Endothelial cell of umbilical vein (primary cell): ENCODE results near the gene EDN2. TPM values are rescaled to one million over a fixed set of nuclear protein-coding genes. Genes with fewer than 3 reads are reported as not detected.

Experiments used
- BruUV-seq: library from RNA; stranded (reverse); fragments of 400-500 nt; replicated peaks from 2 replicates; lab custom pipeline; 2021; lab: Mats Ljungman, UMichigan
- CTCF ChIA-PET: fragments of 300-600, 350-600 bp; sonication (Branson Sonifier 250); formaldehyde crosslinking; loops from one replicate; lab custom pipeline; 2021; ENCODE audit warnings: antibody characterized with exemption, inconsistent platforms; lab: Charles Lee
- POLR2A ChIA-PET: fragments of 300-600, 350-600 bp; sonication (Branson Sonifier 250); formaldehyde crosslinking; loops from one replicate; lab custom pipeline; 2021; ENCODE audit warnings: antibody characterized with exemption, inconsistent platforms; lab: Charles Lee
- DNase-seq: peaks from one replicate; pipeline ENCODE4 v3.0.0-alpha.2; 2011; ENCODE audit warnings: low read depth, low spot score
- FAIRE-seq: peaks from 2 replicates; lab custom pipeline; 2011; peaks lifted over from hg19 to GRCh38; lab: Jason Lieb, UNC
- H2AFZ ChIP-seq: 2 replicates; pipeline ENCODE4 v1.6.0; 2012; ENCODE audit warnings: low read depth, low read length, control low read depth, inconsistent platforms
- H3K27ac ChIP-seq: 2 replicates; pipeline ENCODE4 v1.5.1; 2011; ENCODE audit warnings: low read depth, mild to moderate bottlenecking, control low read depth, low read length, moderate library complexity; ENCODE audit not compliant: insufficient read depth
- H3K27me3 ChIP-seq, 2 experiments: 2 replicates each; pipeline versions ENCODE4 v1.6.0 to v1.6.1; 2011; ENCODE audit warnings: low read length in 2 of 2, mixed read lengths in 1 of 2; ENCODE audit not compliant: control insufficient read depth in 2 of 2, insufficient read depth in 2 of 2
- H3K36me3 ChIP-seq, 2 experiments: 2 replicates in 1 of 2; 3 replicates in 1 of 2; pipeline ENCODE4 v1.5.1; 2011; ENCODE audit warnings: low read length in 2 of 2, mild to moderate bottlenecking in 1 of 2, moderate library complexity in 1 of 2; ENCODE audit not compliant: control insufficient read depth in 2 of 2, insufficient read depth in 2 of 2; ENCODE audit errors: extremely low read depth in 1 of 2
- H3K4me1 ChIP-seq: 3 replicates; pipeline ENCODE4 v1.5.1; 2011; ENCODE audit warnings: mild to moderate bottlenecking, low read length; ENCODE audit not compliant: control insufficient read depth, insufficient read depth; ENCODE audit errors: extremely low read depth
- H3K4me2 ChIP-seq: 2 replicates; pipeline ENCODE4 v1.6.1; 2011; ENCODE audit warnings: low read length, control low read depth, mixed read lengths; ENCODE audit not compliant: insufficient read depth
- H3K4me3 ChIP-seq, 3 experiments: fragments of 200-600 bp in 1 of 3; sonication (generic), shearing (Covaris generic) in 1 of 3; replicated peaks in 1 of 3; 2 replicates each; pipeline ENCODE4 v1.5.1; 2011 to 2016; ENCODE audit warnings: control low read depth in 3 of 3, low read length in 3 of 3, mild to moderate bottlenecking in 2 of 3, inconsistent platforms in 1 of 3, low read depth in 1 of 3, moderate library complexity in 1 of 3; ENCODE audit not compliant: insufficient read depth in 1 of 3
- H3K79me2 ChIP-seq: 2 replicates; pipeline ENCODE4 v1.6.0; 2012; ENCODE audit warnings: low read length, inconsistent platforms; ENCODE audit not compliant: control insufficient read depth, insufficient read depth
- H3K9ac ChIP-seq: replicated peaks from 2 replicates; pipeline ENCODE3; 2011; ENCODE audit warnings: low read length, control low read depth; ENCODE audit not compliant: insufficient read depth; ENCODE audit errors: extremely low read depth
- H3K9me1 ChIP-seq: replicated peaks from 3 replicates; pipeline ENCODE4 v1.6.0; 2011; ENCODE audit warnings: mild to moderate bottlenecking, low read length; ENCODE audit not compliant: control insufficient read depth, insufficient read depth; ENCODE audit errors: extremely low read depth
- H3K9me3 ChIP-seq: replicated peaks from 2 replicates; pipeline ENCODE4 v1.5.1; 2012; ENCODE audit warnings: low read length, inconsistent platforms; ENCODE audit not compliant: control insufficient read depth, insufficient read depth
- H4K20me1 ChIP-seq: replicated peaks from 2 replicates; pipeline ENCODE3; 2011; ENCODE audit warnings: mild to moderate bottlenecking, low read length; ENCODE audit not compliant: control insufficient read depth, insufficient read depth; ENCODE audit errors: extremely low read depth
- EZH2 ChIP-seq: IDR thresholded peaks from 2 replicates; pipeline ENCODE4 v1.6.1; 2012; ENCODE audit warnings: borderline replicate concordance, low read depth, mild to moderate bottlenecking, moderate library complexity, low read length, inconsistent platforms; ENCODE audit not compliant: severe bottlenecking
- GATA2 ChIP-seq: IDR thresholded peaks from 2 replicates; pipeline ENCODE4 v1.7.0; 2011; ENCODE audit warnings: low read depth, mild to moderate bottlenecking, moderate library complexity, mixed read lengths, low read length; ENCODE audit not compliant: insufficient read length, insufficient read depth
- JUN ChIP-seq: IDR thresholded peaks from 2 replicates; pipeline ENCODE4 v1.6.1; 2011; ENCODE audit warnings: borderline replicate concordance, low read depth; ENCODE audit not compliant: insufficient read length, insufficient read depth
- MYC ChIP-seq: IDR thresholded peaks from one replicate; pipeline ENCODE4 v1.6.1; 2011; ENCODE audit warnings: mild to moderate bottlenecking, low read depth, low read length
- POLR2A ChIP-seq: IDR thresholded peaks from 2 replicates; pipeline ENCODE4 v1.6.1; 2012; ENCODE audit warnings: low read depth, mild to moderate bottlenecking, control low read depth, low read length
- dilution Hi-C: fragments of 300-500 bp; cut with MboI; formaldehyde crosslinking; loops from one replicate; pipeline ENCODE4 v1.15.0; 2019; ENCODE audit warnings: low sequenced_read_pairs; ENCODE audit not compliant: extremely low pct_ligation_motif_present
- intact Hi-C: fragments of 100-400 bp; cut with micrococcal nuclease; formaldehyde crosslinking; loops from one replicate; pipeline ENCODE4 v1.10.0; 2022
- polyA plus RNA-seq, 4 experiments: library from polyadenylated mRNA; depleted of rRNA in 3 of 4; stranded (reverse) in 3 of 4; unstranded in 1 of 4; fragments of >200 nt; gene quantifications; 2 replicates each; pipeline versions ENCODE4 v1.2.1 to v1.2.3, GENCODE V29; 2011 to 2012; ENCODE audit warnings: missing spikeins in 1 of 4
- total RNA-seq: library from RNA; stranded (reverse); gene quantifications from 2 replicates; pipeline ENCODE4 v1.2.3, GENCODE V29; 2021
- TF ChIP-seq, protein P1 (sequence below), 2 donors: IDR thresholded peaks; 1 replicate in 1 of 2; 2 replicates in 1 of 2; pipeline ENCODE4 v1.5.1; 2011; ENCODE audit warnings: low read length in 2 of 2, mild to moderate bottlenecking in 2 of 2, moderate library complexity in 2 of 2, control low read depth in 1 of 2, inconsistent platforms in 1 of 2, low read depth in 1 of 2; ENCODE audit not compliant: insufficient read depth in 1 of 2; ENCODE audit errors: extremely low read depth in 1 of 2
- TF ChIP-seq, protein P2 (sequence below): IDR thresholded peaks from 2 replicates; pipeline ENCODE4 v1.6.1; 2011; ENCODE audit not compliant: insufficient read depth, insufficient read length

The EDN2 gene
- total and polyA plus RNA-seq, 2 donors (not counting 3 experiments of a cell fraction or from before 2014, with no cell fraction given), result not detected

DNA sequence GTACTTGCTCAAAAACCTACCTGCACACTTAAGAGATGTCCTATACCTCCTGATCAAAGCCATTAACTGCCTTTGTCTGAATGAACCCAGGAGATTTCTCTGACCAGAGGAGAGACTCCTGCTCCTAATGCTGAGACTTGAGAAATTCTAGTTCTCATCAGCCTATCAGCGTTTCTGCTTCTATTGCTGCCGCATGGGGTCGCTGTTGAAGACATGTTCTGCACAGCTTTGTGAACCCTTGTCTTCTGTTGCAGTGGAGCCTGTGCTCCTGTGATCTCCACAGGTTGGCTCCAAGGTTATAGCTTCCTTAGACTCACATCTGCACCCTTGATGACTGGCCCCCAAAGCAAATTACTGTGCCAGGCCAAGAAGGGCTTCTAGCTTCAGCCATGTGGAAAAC lies 40.2 kb downstream of the EDN2 start:
- dilution Hi-C loops (no loop called here), intact Hi-C loops (no loop called here)
- H3K27me3 ChIP-seq, result peaks cover 0 to 3% of the 10 kb centered on the region in 2 experiments
- no peaks in the 10 kb centered on the region for H3K9me1 ChIP-seq
- no TSS peak for BruUV-seq
- H3K4me3 ChIP-seq, result no peak overlapping the region
- H3K9me3 ChIP-seq, result no peaks in the 10 kb centered on the region
- no peak for FAIRE-seq
- POLR2A ChIA-PET, result no interaction called here
- H4K20me1 ChIP-seq, result no peaks in the 10 kb centered on the region
- H2AFZ ChIP-seq, result no peak overlapping the region
- DNase-seq, result no peak
- CTCF ChIA-PET, result no interaction called here
- H3K36me3 ChIP-seq, result no peaks in the 10 kb centered on the region
- H3K9ac ChIP-seq, result no peak overlapping the region
- no peaks in the 10 kb centered on the region for H3K4me1 ChIP-seq
- H3K79me2 ChIP-seq, result no peaks in the 10 kb centered on the region
- H3K4me2 ChIP-seq, result no peak overlapping the region
- H3K27ac ChIP-seq, result no peak overlapping the region
- TF ChIP-seq MYC (no peak), GATA2 (no peak)
- TF ChIP-seq, protein P1, sequence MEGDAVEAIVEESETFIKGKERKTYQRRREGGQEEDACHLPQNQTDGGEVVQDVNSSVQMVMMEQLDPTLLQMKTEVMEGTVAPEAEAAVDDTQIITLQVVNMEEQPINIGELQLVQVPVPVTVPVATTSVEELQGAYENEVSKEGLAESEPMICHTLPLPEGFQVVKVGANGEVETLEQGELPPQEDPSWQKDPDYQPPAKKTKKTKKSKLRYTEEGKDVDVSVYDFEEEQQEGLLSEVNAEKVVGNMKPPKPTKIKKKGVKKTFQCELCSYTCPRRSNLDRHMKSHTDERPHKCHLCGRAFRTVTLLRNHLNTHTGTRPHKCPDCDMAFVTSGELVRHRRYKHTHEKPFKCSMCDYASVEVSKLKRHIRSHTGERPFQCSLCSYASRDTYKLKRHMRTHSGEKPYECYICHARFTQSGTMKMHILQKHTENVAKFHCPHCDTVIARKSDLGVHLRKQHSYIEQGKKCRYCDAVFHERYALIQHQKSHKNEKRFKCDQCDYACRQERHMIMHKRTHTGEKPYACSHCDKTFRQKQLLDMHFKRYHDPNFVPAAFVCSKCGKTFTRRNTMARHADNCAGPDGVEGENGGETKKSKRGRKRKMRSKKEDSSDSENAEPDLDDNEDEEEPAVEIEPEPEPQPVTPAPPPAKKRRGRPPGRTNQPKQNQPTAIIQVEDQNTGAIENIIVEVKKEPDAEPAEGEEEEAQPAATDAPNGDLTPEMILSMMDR (IDR thresholded peaks at IDR 0.05; ENCODE audit: extremely low read depth in 1 of 2, insufficient read depth in 1 of 2, low read depth in 1 of 2, low read length in 2 of 2), result peak in 1 of 2 donors; percentile 16

DNA sequence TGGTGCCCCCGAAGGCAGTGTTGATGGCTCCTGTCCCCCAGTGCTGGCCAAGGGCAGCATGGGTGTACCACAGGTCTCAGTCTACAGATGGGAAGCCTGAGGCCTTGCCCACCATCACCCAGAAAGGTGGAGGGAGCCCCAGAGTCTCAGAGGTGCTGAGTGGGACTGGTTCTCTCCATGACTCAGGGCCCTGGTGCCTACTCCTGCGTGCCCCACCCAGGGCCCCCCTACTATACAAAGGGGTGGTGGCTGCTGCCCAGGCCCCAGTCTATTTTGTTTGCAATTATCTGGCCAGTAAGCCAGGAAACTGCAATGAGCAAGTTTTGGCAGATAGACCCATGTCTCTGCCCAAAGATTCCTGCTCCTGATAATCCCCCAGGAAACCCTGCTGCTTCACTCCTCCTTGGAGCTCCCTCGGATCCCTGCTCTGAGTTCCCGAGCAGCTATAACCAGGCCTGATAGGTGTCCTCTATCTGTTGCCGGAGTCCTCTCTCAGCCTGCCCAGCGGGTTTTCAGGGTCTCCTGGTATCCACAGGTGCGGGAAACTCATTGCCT lies 41.7 kb downstream of the EDN2 start:
- ChIA-PET POLR2A (no interaction called here), CTCF (no interaction called here)
- H3K4me3 ChIP-seq, result no peak overlapping the region
- BruUV-seq, result no TSS peak
- H4K20me1 ChIP-seq, result no peaks in the 10 kb centered on the region
- DNase-seq (no peak), FAIRE-seq (no peak)
- no peaks in the 10 kb centered on the region for H3K36me3 ChIP-seq
- TF ChIP-seq POLR2A (no peak), GATA2 (no peak), MYC (no peak), EZH2 (no peak), JUN (no peak)
- TF ChIP-seq, protein P1 (IDR thresholded peaks at IDR 0.05; ENCODE audit: extremely low read depth in 1 of 2, insufficient read depth in 1 of 2, low read depth in 1 of 2, low read length in 2 of 2), result no peak
- TF ChIP-seq, protein P2, sequence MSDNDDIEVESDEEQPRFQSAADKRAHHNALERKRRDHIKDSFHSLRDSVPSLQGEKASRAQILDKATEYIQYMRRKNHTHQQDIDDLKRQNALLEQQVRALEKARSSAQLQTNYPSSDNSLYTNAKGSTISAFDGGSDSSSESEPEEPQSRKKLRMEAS, result no peak
- no peaks in the 10 kb centered on the region for H3K79me2 ChIP-seq
- no peak overlapping the region for H3K27ac ChIP-seq
- dilution Hi-C loops, result no loop called here
- no peak overlapping the region for H3K9ac ChIP-seq
- H3K4me2 ChIP-seq, result no peak overlapping the region
- no peak overlapping the region for H2AFZ ChIP-seq
- no peaks in the 10 kb centered on the region for H3K4me1 ChIP-seq
- no peaks in the 10 kb centered on the region for H3K9me3 ChIP-seq
- intact Hi-C loops, result no loop called here
- peaks cover 0 to 5% of the 10 kb centered on the region in 2 experiments for H3K27me3 ChIP-seq
- no peaks in the 10 kb centered on the region for H3K9me1 ChIP-seq
